Pancreas (tissue), 10 donors: ENCODE data around the gene HCFC1. TPM values are rescaled to one million over a fixed set of nuclear protein-coding genes. Genes with fewer than 3 reads are reported as not detected.

Experiments used
- ATAC-seq, 4 donors: fragments of 200-7000 bp; cut with Tn5 transposase; one replicate each; pipeline versions ENCODE4 v1.8.0 to v1.9.1; 2020; ENCODE audit warnings: mild to moderate bottlenecking in 4 of 4, moderate library complexity in 4 of 4
- DNase-seq, 6 donors: peaks; one replicate each; pipeline ENCODE4 v3.0.0-alpha.2; 2020
- FAIRE-seq: peaks from 2 replicates; lab custom pipeline; 2012; peaks lifted over from hg19 to GRCh38; lab: Jason Lieb, UNC
- H3K27ac ChIP-seq, 4 donors: fragments of 200-600 bp; sonication (generic); 1 replicate in 3 of 4; 2 replicates in 1 of 4; pipeline versions ENCODE4 v1.5.0 to v1.8.0; 2020
- H3K27me3 ChIP-seq, 4 donors: fragments of 200-600 bp; one replicate each; pipeline ENCODE4 v1.8.0; 2021
- H3K36me3 ChIP-seq, 3 donors: fragments of 200-600 bp; sonication (generic) in 1 of 3; one replicate each; pipeline versions ENCODE4 v1.5.0 to v1.8.0; 2020 to 2021
- H3K4me1 ChIP-seq, 3 donors: fragments of 200-600 bp; one replicate each; pipeline ENCODE4 v1.8.0; 2021
- H3K4me3 ChIP-seq, 4 donors: fragments of 200-600 bp; sonication (generic) in 2 of 4; one replicate each; pipeline versions ENCODE4 v1.5.0 to v1.8.0; 2020 to 2021
- H3K9me3 ChIP-seq, 4 donors: fragments of 200-600 bp; one replicate each; pipeline ENCODE4 v1.8.0; 2021
- CTCF ChIP-seq, 4 donors: fragments of 200-600 bp; sonication (generic) in 3 of 4; IDR thresholded peaks; one replicate each; pipeline versions ENCODE4 v1.5.0 to v1.8.0; 2021; ENCODE audit warnings: antibody characterized with exemption in 4 of 4
- WGBS, 2 donors: extraction: QIAGEN DNeasy Blood & Tissue Kit; methylation state at CpG; one replicate each; pipeline ENCODE4 v1.1.7; 2013; 5-methylcytosine and 5-hydroxymethylcytosine counted together
- intact Hi-C, 3 donors: fragments of 100-400 bp; cut with DNase I; formaldehyde crosslinking; loops; one replicate each; pipeline versions ENCODE4 v1.11.1 to v1.14.2; 2022
- polyA plus RNA-seq, 2 donors: library from polyadenylated mRNA; stranded (reverse); fragments of 200-250 nt; gene quantifications; one replicate each; pipeline ENCODE4 v1.2.3, GENCODE V29; 2013
- total RNA-seq, 6 donors: library from RNA; stranded (reverse); fragmentation: NEBNext Ultra II Directional in 4 of 6; extraction: Animal tissue kit (Norgen Biotek cat#: 25700) in 4 of 6; gene quantifications; one replicate each; pipeline versions ENCODE4 v1.2.1 to v1.2.4, GENCODE V29; 2021 to 2023
- donor health status: healthy with polysubstance abuse.
- donor health status: DM: no; HTN: no; CAD: no; lungs with moderate emphysema.
- donor health status: DM: no; HTN: no; CAD: no.
- donor health status: control.
- donor health status: control.
- donor health status: Bipolar disorder and iron deficiency.
- donor health status: DM: yes; HTN: yes; CAD: no.
- donor health status: DM: no; HTN: no; CAD: no.
- donor health status: DM: no; HTN: no; CAD: no.
- donor health status: DM: yes; HTN: yes; CAD: no.

Gene HCFC1
- total and polyA plus RNA-seq, 8 donors, result 10.4 to 28.4 (median 16.6) TPM

GRCh38 chrX:153974003-153974725 lies 2.5 kb upstream of the HCFC1 start:
- Histone ChIP-seq H3K4me3 (peak overlapping the region in 2 of 4 donors; percentile 66 to 92), H3K9me3 (no peaks in the 10 kb centered on the region), H3K27ac (peak overlapping the region; percentile 94 to 99 (median 98)), H3K36me3 (no peaks in the 10 kb centered on the region), H3K4me1 (peaks cover 0 to 12% (median 0%) of the 10 kb centered on the region in 3 donors), H3K27me3 (no peaks in the 10 kb centered on the region)
- no peak for TF ChIP-seq CTCF (IDR thresholded peaks at IDR 0.05)
- FAIRE-seq (no peak), DNase-seq (peak in 3 of 6 donors; percentile 18 to 64 (median 35)), ATAC-seq (no peak)
- intact Hi-C loops, result no loop called here
- WGBS, 2 donors, result 33 to 50% methylated on average over 14 of the region's 14 CpGs

- DNase-seq, result peak in 3 of 6 donors; percentile 39 to 56 (median 41)
- peak overlapping the region; percentile 94 to 99 (median 98) for H3K27ac ChIP-seq
- H3K9me3 ChIP-seq, result no peaks in the 10 kb centered on the region
- no peak for ATAC-seq
- WGBS, 2 donors, result 11 to 32% methylated on average over 20 of the region's 20 CpGs
- H3K27me3 ChIP-seq, result no peaks in the 10 kb centered on the region
- no peak for FAIRE-seq
- no peak for TF ChIP-seq CTCF (IDR thresholded peaks at IDR 0.05)
- no peaks in the 10 kb centered on the region for H3K36me3 ChIP-seq
- H3K4me1 ChIP-seq, result peaks cover 0 to 14% (median 0%) of the 10 kb centered on the region in 3 donors
- intact Hi-C loops, result no loop called here
- H3K4me3 ChIP-seq, result peak overlapping the region; percentile 35 to 92 (median 55)
Measured at GRCh38 chrX:153973127-153974002, 1.7 kb upstream of the HCFC1 start.

- no peak for FAIRE-seq
- Histone ChIP-seq H3K4me3 (peak within 1 kb of the TSS; percentile 66 to 92 (median 78)), H3K4me1 (peaks cover 0 to 14% (median 0%) of the 10 kb centered on the region in 3 donors), H3K36me3 (no peaks in the 10 kb centered on the region), H3K27ac (peak within 1 kb of the TSS; percentile 94 to 99 (median 98)), H3K27me3 (no peaks in the 10 kb centered on the region), H3K9me3 (no peaks in the 10 kb centered on the region)
- no peak for TF ChIP-seq CTCF (IDR thresholded peaks at IDR 0.05)
- 0 to 4% methylated on average over 15 to 101 of the region's 103 CpGs for WGBS, 2 donors
- ATAC-seq, result peak; percentile 57 to 70 (median 60)
- intact Hi-C loops, result no loop called here
- peak; percentile 82 to 94 (median 92) for DNase-seq
Measured at GRCh38 chrX:153972368-153973126, 929 bp upstream of the HCFC1 start, which contains the start of gene TMEM187. TSS of gene TMEM187 (plus strand) at chrX:153972754. CDS start at chrX:153982063, 9,309 bp downstream.

GRCh38 chrX:153971124-153971449 lies 531 bp downstream of the HCFC1 start:
- Histone ChIP-seq H3K4me3 (peak overlapping the region; percentile 66 to 92 (median 78)), H3K4me1 (peaks cover 0 to 14% (median 0%) of the 10 kb centered on the region in 3 donors), H3K36me3 (no peaks in the 10 kb centered on the region), H3K27me3 (no peaks in the 10 kb centered on the region), H3K27ac (peak overlapping the region; percentile 94 to 99 (median 98)), H3K9me3 (no peaks in the 10 kb centered on the region)
- FAIRE-seq (peak; percentile 84), DNase-seq (peak; percentile 83 to 96 (median 94)), ATAC-seq (peak; percentile 72 to 83 (median 74))
- TF ChIP-seq CTCF (IDR thresholded peaks at IDR 0.05), result no peak
- WGBS, 2 donors, result 0 to 3% methylated on average over 34 of the region's 34 CpGs
- intact Hi-C loops, result no loop called here
